Activated T-helper 1 cell treated with anti-CD3 and anti-CD28 coated beads, Interleukin-12 subunit alpha, Interleukin-12 subunit beta, Interleukin-2, Interleukin-4 antibody, amounts not matched to agents 30 ng/mL and 10 ng/mL and 1 ng/mL, durations not matched to agents 14 hours and 24 hours and 36 hours (primary cell): Measurements from ENCODE around the gene UBE2L5. TPM values are rescaled to one million over a fixed set of nuclear protein-coding genes. Genes with fewer than 3 reads are reported as not detected.
A peak's percentile ranks its signal among the peaks of the same experiment; 100 is the strongest.

Source experiments
- DNase-seq: peaks from one replicate; pipeline ENCODE4 v3.0.0; 2021; ENCODE audit warnings: low spot score
- H3K27ac Mint-ChIP-seq: one replicate; pipeline ENCODE4 v1.8.0; 2021; ENCODE audit warnings: mild to moderate bottlenecking, mixed read lengths
- H3K27me3 Mint-ChIP-seq: one replicate; pipeline ENCODE4 v1.8.0; 2022; ENCODE audit warnings: mild to moderate bottlenecking, moderate library complexity, mixed read lengths; ENCODE audit not compliant: insufficient read depth
- H3K36me3 Mint-ChIP-seq: one replicate; pipeline ENCODE4 v1.8.0; 2021; ENCODE audit warnings: low read depth, mixed read lengths
- H3K4me1 Mint-ChIP-seq: one replicate; pipeline ENCODE4 v1.8.0; 2021; ENCODE audit warnings: low read depth, mixed read lengths
- H3K4me3 Mint-ChIP-seq: one replicate; pipeline ENCODE4 v1.8.0; 2021; ENCODE audit warnings: mild to moderate bottlenecking, moderate library complexity, mixed read lengths
- H3K9me3 Mint-ChIP-seq: one replicate; pipeline ENCODE4 v1.8.0; 2021; ENCODE audit warnings: mixed read lengths
- intact Hi-C: fragments of 100-400 bp; cut with micrococcal nuclease; formaldehyde crosslinking; loops from one replicate; pipeline ENCODE4 v1.15.1; 2024
- total RNA-seq: library from RNA; stranded (reverse); gene quantifications from 2 replicates; pipeline ENCODE4 v1.2.3, GENCODE V29; 2022

UBE2L5 gene
- not detected in 2 replicates for total RNA-seq

- Mint-ChIP-seq H3K27me3 (peaks cover 4% of the 10 kb centered on the region), H3K36me3 (no peaks in the 10 kb centered on the region), H3K4me3 (peak within 1 kb of the TSS; percentile 88), H3K9me3 (no peaks in the 10 kb centered on the region), H3K27ac (peak within 1 kb of the TSS; percentile 86), H3K4me1 (peaks cover 26% of the 10 kb centered on the region)
- DNase-seq, result peak; percentile 75
- intact Hi-C loops, result loop anchor here (1.0 to 10.0 kb wide), 8 partner anchors 8 to 487 kb away; partner anchors contain the start of genes KATNAL1 and USPL1
These were observed at the start of gene UBE2L5 for GRCh38 chr13:30422054-30422839. UBE2L5 (plus strand) TSS chr13:30422493; CDS start chr13:30427991, 5,498 bp downstream.

GRCh38 chr13:30373727-30374126, 48.6 kb upstream of the UBE2L5 start:
- Mint-ChIP-seq H3K27ac (peak overlapping the region; percentile 91), H3K36me3 (peaks cover 23% of the 10 kb centered on the region), H3K9me3 (no peaks in the 10 kb centered on the region), H3K4me3 (peak overlapping the region; percentile 72), H3K4me1 (peaks cover 96% of the 10 kb centered on the region), H3K27me3 (no peaks in the 10 kb centered on the region)
- intact Hi-C loops, result loop anchor here (2.0 to 10.0 kb wide), 7 partner anchors 67 to 779 kb away; partner anchors contain the start of genes KATNAL1 and SLC7A1
- peak; percentile 41 for DNase-seq

- Mint-ChIP-seq H3K27ac (peak overlapping the region; percentile 97), H3K4me3 (peak overlapping the region; percentile 85), H3K9me3 (no peaks in the 10 kb centered on the region), H3K36me3 (peaks cover 15% of the 10 kb centered on the region), H3K27me3 (no peaks in the 10 kb centered on the region), H3K4me1 (peaks cover 94% of the 10 kb centered on the region)
- no peak for DNase-seq
- intact Hi-C loops, result loop anchor here (1.0 to 10.0 kb wide), 6 partner anchors 199 to 781 kb away; partner anchors contain the start of gene SLC7A1
These were observed 46.9 kb upstream of the UBE2L5 start for GRCh38 chr13:30375265-30375835.

DNA sequence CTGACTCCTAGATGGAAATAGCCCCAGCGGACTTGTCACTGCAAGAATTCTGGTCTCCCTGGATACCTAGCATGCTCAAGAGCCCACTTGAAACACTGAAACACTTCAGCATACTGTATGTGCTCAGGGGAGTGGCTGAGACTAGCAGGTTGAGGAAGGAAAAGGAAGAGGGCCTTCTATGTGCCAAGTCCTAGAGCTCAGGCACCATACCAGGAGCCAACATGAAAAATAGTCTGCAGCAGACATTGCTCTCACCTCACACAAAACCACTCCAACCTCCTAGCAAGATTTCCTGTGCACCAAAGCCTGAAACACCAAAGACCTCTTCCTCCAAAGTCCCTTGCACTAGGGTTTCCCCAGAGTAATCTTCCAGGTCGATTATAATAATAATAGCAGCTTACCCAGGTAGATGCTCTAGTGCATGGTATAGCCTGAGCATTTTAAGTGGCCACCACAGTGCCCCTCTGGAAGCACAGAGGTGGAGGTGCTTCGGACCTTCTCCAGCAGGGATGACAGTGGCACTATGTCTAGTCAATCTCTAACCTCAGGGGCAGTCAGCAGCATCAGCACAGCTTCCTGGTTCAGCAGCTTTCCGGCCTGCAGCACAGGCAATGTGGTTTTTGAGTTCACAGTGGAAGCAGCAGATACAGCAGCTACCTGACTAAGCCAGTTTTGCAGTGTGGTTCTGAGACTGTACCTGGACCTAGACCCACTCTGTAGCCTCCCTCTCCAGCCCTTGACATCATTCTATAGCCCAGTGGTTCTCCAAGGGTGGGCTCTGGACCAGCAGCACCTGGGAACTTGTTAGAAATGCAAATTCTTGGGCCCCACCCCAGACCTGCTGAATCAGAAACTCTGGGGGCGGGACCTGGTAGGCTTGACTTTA, 45.6 kb upstream of the UBE2L5 start:
- peaks cover 4% of the 10 kb centered on the region for H3K9me3 Mint-ChIP-seq
- peak; percentile 71 for DNase-seq
- no peaks in the 10 kb centered on the region for H3K27me3 Mint-ChIP-seq
- intact Hi-C loops, result loop anchor here (1.0 to 10.0 kb wide), 10 partner anchors 10 to 782 kb away; partner anchors contain the start of gene SLC7A1
- peak overlapping the region; percentile 97 for H3K27ac Mint-ChIP-seq
- H3K4me1 Mint-ChIP-seq, result peaks cover 90% of the 10 kb centered on the region
- H3K36me3 Mint-ChIP-seq, result peaks cover 8% of the 10 kb centered on the region
- H3K4me3 Mint-ChIP-seq, result peak overlapping the region; percentile 85

GRCh38 chr13:30377312-30377685, 45.0 kb upstream of the UBE2L5 start:
- peaks cover 89% of the 10 kb centered on the region for H3K4me1 Mint-ChIP-seq
- H3K9me3 Mint-ChIP-seq, result peaks cover 4% of the 10 kb centered on the region
- no peaks in the 10 kb centered on the region for H3K27me3 Mint-ChIP-seq
- H3K27ac Mint-ChIP-seq, result peak overlapping the region; percentile 97
- no peak for DNase-seq
- H3K4me3 Mint-ChIP-seq, result peak overlapping the region; percentile 85
- intact Hi-C loops, result loop anchor here (1.0 to 10.0 kb wide), 10 partner anchors 9 to 782 kb away; partner anchors contain the start of gene SLC7A1
- peaks cover 8% of the 10 kb centered on the region for H3K36me3 Mint-ChIP-seq

DNA sequence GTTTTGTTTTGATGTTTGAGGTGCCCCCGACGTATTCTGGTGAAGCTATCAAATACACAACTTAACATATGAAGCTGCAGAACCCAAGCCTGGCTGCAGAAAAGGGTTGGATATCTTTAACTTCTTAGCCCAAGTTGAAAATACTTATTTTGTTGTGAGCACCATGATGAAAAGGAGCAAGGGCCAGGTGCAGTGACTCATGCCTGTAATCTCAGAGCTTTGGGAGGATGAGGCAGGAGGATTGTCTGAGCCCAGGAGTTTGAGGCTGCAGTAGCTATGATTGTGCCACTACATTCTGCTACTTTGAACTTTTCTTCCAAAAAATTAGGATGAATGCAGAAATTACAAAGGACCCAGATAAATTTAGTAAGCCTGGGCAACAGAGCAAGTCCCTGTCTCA, 44.1 kb upstream of the UBE2L5 start:
- no peak overlapping the region for H3K4me3 Mint-ChIP-seq
- no peak for DNase-seq

GRCh38 chr13:30381049-30381448, 41.2 kb upstream of the UBE2L5 start:
- intact Hi-C loops, result no loop called here
- Mint-ChIP-seq H3K4me1 (peaks cover 64% of the 10 kb centered on the region), H3K9me3 (peaks cover 4% of the 10 kb centered on the region), H3K4me3 (no peak overlapping the region), H3K36me3 (peaks cover 3% of the 10 kb centered on the region), H3K27me3 (no peaks in the 10 kb centered on the region), H3K27ac (no peak overlapping the region)
- no peak for DNase-seq

More for the DNA sequence above, 44.1 kb upstream of the UBE2L5 start:
- no peak overlapping the region for H3K27ac Mint-ChIP-seq
- H3K27me3 Mint-ChIP-seq, result no peaks in the 10 kb centered on the region
- H3K9me3 Mint-ChIP-seq, result peaks cover 4% of the 10 kb centered on the region
- intact Hi-C loops, result loop anchor here (5.0 to 10.0 kb wide), 5 partner anchors 197 to 783 kb away; partner anchors contain the start of gene SLC7A1
- peaks cover 7% of the 10 kb centered on the region for H3K36me3 Mint-ChIP-seq
- H3K4me1 Mint-ChIP-seq, result peaks cover 86% of the 10 kb centered on the region

- Mint-ChIP-seq H3K9me3 (peaks cover 4% of the 10 kb centered on the region), H3K4me3 (no peak overlapping the region), H3K27me3 (no peaks in the 10 kb centered on the region), H3K4me1 (peaks cover 54% of the 10 kb centered on the region), H3K36me3 (peaks cover 3% of the 10 kb centered on the region), H3K27ac (no peak overlapping the region)
- intact Hi-C loops, result no loop called here
- DNase-seq, result no peak
These were observed 39.3 kb upstream of the UBE2L5 start for GRCh38 chr13:30382836-30383525.

- Mint-ChIP-seq H3K27ac (peak overlapping the region; percentile 85), H3K4me1 (peaks cover 54% of the 10 kb centered on the region), H3K4me3 (peak overlapping the region; percentile 62), H3K9me3 (no peaks in the 10 kb centered on the region), H3K36me3 (no peaks in the 10 kb centered on the region), H3K27me3 (no peaks in the 10 kb centered on the region)
- DNase-seq, result no peak
- intact Hi-C loops, result no loop called here
These were observed 33.6 kb upstream of the UBE2L5 start for GRCh38 chr13:30388406-30389283.

GRCh38 chr13:30391956-30392680, 30.2 kb upstream of the UBE2L5 start:
- H3K36me3 Mint-ChIP-seq, result no peaks in the 10 kb centered on the region
- H3K27me3 Mint-ChIP-seq, result no peaks in the 10 kb centered on the region
- no peak for DNase-seq
- H3K4me3 Mint-ChIP-seq, result no peak overlapping the region
- H3K9me3 Mint-ChIP-seq, result no peaks in the 10 kb centered on the region
- H3K27ac Mint-ChIP-seq, result no peak overlapping the region
- intact Hi-C loops, result no loop called here
- peaks cover 75% of the 10 kb centered on the region for H3K4me1 Mint-ChIP-seq

- Mint-ChIP-seq H3K4me3 (no peak overlapping the region), H3K27me3 (no peaks in the 10 kb centered on the region), H3K36me3 (no peaks in the 10 kb centered on the region), H3K27ac (peak overlapping the region; percentile 8), H3K9me3 (no peaks in the 10 kb centered on the region), H3K4me1 (peaks cover 75% of the 10 kb centered on the region)
- no peak for DNase-seq
- intact Hi-C loops, result no loop called here
These were observed 29.6 kb upstream of the UBE2L5 start for GRCh38 chr13:30392681-30393045.
